ENCODE measurements around the gene CSPG4. TPM values are rescaled to one million over a fixed set of nuclear protein-coding genes. Genes with fewer than 3 reads are reported as not detected.

Gene CSPG4
- total and polyA plus RNA-seq, 5 experiments from 2014 or later, result not detected

DNA sequence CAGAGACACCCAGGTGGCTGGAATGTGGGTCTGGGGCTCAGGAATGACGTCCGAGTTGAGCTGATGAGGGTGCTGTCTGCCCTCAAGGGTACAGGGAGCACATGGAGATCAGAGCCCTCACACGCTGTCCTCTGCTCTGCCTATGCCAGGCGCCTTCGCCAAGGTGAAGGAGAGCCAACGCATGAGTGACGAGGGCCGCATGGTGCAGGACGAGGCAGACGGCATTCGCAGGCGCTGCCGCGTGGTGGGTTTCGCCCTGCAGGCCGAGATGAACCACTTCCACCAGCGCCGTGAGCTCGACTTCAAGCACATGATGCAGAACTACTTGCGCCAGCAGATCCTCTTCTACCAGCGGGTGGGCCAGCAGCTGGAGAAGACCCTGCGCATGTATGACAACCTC, 55.8 kb downstream of the CSPG4 start:
- no peaks in the 10 kb centered on the region for H3K27me3 Mint-ChIP-seq
- ATAC-seq (no peak), DNase-seq (no peak)
- H3K4me1 Mint-ChIP-seq, result peaks cover 3 to 13% (median 4%) of the 10 kb centered on the region in 4 donors
- no peak overlapping the region for H3K4me3 Mint-ChIP-seq
- no peaks in the 10 kb centered on the region for H3K36me3 Mint-ChIP-seq
- POLR2A ChIA-PET, result interaction anchor here (0.6 kb wide), 1 partner anchor 153 kb away, joined by 6 read pairs; no protein-coding TSS in a partner anchor
- peak overlapping the region in 1 of 10 donors; percentile 29 for H3K27ac Mint-ChIP-seq
- H3K9me3 Mint-ChIP-seq, result no peaks in the 10 kb centered on the region

DNA sequence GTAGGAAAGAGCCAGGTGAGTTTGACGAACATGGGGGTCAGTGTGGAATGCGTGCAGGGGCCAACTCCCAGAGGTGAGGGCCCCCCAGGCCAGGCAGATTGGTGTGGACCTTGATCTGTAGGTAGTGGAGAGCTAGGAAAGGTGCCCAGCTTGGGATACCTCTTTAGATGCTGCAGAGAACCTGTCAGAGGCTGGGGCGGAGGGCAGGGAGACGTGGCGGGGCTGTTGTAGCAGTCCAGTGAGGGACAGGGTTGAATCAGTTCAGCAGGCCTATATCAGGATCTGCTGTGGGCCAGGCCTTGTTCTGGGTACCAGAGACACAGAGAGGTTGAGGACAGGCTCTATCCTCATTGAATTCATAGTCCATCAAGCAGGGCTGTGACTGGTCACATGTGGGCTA, 56.3 kb downstream of the CSPG4 start:
- no peak overlapping the region for H3K4me3 Mint-ChIP-seq
- DNase-seq (no peak), ATAC-seq (no peak)
- no peaks in the 10 kb centered on the region for H3K27me3 Mint-ChIP-seq
- POLR2A ChIA-PET, result interaction anchor here (0.6 kb wide), 1 partner anchor 153 kb away, joined by 6 read pairs; no protein-coding TSS in a partner anchor
- H3K36me3 Mint-ChIP-seq, result no peaks in the 10 kb centered on the region
- H3K27ac Mint-ChIP-seq, result no peak overlapping the region
- H3K9me3 Mint-ChIP-seq, result no peaks in the 10 kb centered on the region
- peaks cover 5 to 17% (median 8%) of the 10 kb centered on the region in 4 donors for H3K4me1 Mint-ChIP-seq

DNA sequence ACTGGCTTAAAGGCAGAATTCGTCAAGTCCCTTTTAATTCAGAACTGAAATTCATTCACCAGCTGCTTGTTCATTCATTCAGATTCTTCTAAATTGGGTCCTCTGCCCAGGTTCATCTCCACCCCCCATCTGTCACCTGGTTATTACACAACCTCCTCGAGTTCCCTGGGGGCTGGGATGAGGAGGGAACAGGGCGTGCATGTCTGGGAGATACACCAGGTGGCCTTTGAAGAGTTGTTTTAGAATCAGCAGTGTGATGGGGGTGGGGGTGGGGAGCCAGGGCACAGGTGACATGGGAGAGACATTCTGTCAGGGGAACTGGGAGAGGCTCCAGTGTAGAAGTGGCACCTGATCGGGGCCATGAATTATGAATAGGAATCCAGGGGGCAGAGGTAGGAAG, 56.7 kb downstream of the CSPG4 start:
- no peaks in the 10 kb centered on the region for H3K27me3 Mint-ChIP-seq
- DNase-seq (no peak), ATAC-seq (no peak)
- H3K36me3 Mint-ChIP-seq, result no peaks in the 10 kb centered on the region
- POLR2A ChIA-PET, result no interaction called here
- no peak overlapping the region for H3K27ac Mint-ChIP-seq
- peaks cover 5 to 21% (median 12%) of the 10 kb centered on the region in 4 donors for H3K4me1 Mint-ChIP-seq
- H3K9me3 Mint-ChIP-seq, result no peaks in the 10 kb centered on the region
- H3K4me3 Mint-ChIP-seq, result no peak overlapping the region

DNA sequence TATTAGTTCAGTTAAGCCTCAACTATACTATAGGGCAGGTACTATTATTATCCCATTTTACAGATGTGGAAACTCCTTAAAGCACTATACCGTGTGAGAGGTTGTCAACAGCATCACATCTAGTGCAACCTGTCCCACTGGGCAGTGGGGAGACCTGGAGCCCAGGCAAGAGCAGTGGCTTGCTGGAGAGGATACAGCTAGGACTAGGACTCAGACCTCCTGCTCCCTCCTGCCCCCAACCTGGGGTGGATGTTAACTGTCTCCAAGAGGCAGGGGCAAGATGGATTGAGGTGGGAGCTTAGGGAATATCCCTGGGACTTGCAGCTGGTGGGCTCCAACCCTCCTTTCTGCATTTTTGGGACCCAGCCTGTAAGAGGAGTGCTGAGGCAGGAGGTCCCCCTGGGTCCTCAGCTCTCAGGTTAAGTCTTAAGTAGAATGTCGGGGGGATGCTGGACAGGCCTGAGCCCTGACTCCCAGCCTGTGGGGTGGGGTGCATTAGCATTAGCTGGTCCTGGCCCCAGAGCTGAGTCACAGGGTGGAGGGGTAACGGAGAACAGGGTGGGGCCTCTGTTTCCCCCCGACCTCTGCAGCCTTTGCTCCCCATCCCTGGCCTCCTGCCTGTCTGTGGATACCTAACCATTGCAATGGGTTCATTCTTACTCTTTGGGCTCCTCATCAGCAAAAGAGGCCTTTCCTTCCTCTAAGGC, 58.3 kb downstream of the CSPG4 start:
- Mint-ChIP-seq H3K9me3 (no peaks in the 10 kb centered on the region), H3K4me3 (no peak overlapping the region), H3K27me3 (no peaks in the 10 kb centered on the region), H3K4me1 (peaks cover 7 to 26% (median 20%) of the 10 kb centered on the region in 4 donors), H3K36me3 (no peaks in the 10 kb centered on the region), H3K27ac (peak overlapping the region in 1 of 10 donors; percentile 59)
- POLR2A ChIA-PET, result interaction anchor here (0.6 to 1.6 kb wide), 2 partner anchors 12 to 14 kb away, joined by 4 to 9 read pairs; partner anchors contain the start of gene IMP3
- ATAC-seq (no peak), DNase-seq (no peak)

DNA sequence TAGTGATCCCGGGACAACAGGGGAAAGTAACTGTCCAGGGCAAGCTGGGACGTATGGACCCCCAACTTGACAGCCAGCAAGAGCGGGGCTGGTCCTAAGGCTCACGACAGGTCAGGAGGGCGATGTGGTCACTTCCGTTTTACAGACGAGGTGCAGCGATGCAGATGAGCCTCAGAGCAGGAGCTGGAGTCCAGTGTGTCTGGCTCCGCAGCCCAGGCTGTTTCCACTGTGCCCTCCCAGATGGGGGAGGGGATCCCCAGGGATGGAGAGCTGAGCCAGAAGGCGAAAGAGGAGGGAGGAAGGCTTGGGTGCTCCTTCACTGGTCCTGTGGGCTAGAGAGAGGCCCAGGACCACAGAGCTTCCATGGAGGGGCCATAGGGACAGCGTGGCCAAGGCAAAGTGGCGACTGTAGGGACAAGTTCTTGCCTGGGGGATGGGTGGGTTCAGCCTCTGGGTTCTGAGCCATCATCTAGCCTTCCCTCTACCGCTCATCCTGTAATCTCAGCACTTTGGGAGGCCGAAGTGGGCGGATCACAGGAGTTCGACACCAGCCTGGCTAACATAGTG, 59.2 kb downstream of the CSPG4 start:
- Mint-ChIP-seq H3K9me3 (no peaks in the 10 kb centered on the region), H3K27ac (peak overlapping the region in 1 of 10 donors; percentile 45), H3K27me3 (no peaks in the 10 kb centered on the region), H3K4me1 (peaks cover 7 to 26% (median 22%) of the 10 kb centered on the region in 4 donors), H3K4me3 (no peak overlapping the region), H3K36me3 (no peaks in the 10 kb centered on the region)
- no peak for ATAC-seq
- DNase-seq, result no peak
- POLR2A ChIA-PET, result interaction anchor here (0.6 to 1.6 kb wide), 2 partner anchors 11 to 13 kb away, joined by 4 to 9 read pairs; partner anchors contain the start of gene IMP3

DNA sequence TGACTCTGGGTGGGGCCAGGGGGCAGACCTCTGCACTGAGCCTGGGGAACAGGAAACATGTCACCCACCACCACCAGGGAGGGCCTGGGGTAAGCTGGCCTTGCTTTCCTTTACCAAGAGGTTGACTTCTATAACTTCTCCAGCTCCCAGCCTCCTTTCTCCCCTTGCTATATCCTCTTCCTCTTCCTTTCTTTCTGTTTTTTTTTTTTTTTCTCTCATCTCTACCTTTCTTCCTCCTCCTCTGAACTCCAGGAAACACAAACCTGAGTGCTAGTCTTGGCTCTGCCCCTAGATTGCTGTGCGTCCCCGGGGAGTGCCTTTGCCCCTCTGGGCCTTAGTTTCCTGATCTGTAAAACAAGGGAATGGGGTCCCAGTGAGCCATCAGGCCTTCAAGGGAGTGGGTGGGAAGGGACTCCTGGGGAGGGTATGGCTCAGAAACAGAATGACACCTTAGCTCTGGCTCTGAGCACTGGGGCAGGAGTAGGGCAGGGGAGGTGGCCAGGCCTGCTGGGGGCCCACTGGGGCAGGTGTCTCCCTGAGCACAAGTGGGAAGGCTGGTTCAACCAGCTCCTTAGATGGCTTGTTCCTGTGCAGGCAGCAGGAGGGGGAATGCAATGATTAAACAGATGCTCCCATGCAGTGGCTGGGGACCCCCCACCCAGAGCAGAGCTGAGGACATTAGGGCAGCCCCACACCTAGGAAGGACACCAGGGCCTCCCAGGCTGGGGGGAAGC, 60.7 kb downstream of the CSPG4 start:
- peak overlapping the region in 3 of 10 donors; percentile 52 to 63 (median 62) for H3K4me3 Mint-ChIP-seq
- peak overlapping the region in 6 of 10 donors; percentile 16 to 79 (median 50) for H3K27ac Mint-ChIP-seq
- H3K9me3 Mint-ChIP-seq, result no peaks in the 10 kb centered on the region
- no peaks in the 10 kb centered on the region for H3K36me3 Mint-ChIP-seq
- ATAC-seq (no peak), DNase-seq (peak in 1 of 10 donors; percentile 43)
- POLR2A ChIA-PET, result interaction anchor here (0.5 kb wide), 1 partner anchor 70 kb away, joined by 6 read pairs; no protein-coding TSS in a partner anchor
- peaks cover 8 to 28% (median 25%) of the 10 kb centered on the region in 4 donors for H3K4me1 Mint-ChIP-seq
- no peaks in the 10 kb centered on the region for H3K27me3 Mint-ChIP-seq

DNA sequence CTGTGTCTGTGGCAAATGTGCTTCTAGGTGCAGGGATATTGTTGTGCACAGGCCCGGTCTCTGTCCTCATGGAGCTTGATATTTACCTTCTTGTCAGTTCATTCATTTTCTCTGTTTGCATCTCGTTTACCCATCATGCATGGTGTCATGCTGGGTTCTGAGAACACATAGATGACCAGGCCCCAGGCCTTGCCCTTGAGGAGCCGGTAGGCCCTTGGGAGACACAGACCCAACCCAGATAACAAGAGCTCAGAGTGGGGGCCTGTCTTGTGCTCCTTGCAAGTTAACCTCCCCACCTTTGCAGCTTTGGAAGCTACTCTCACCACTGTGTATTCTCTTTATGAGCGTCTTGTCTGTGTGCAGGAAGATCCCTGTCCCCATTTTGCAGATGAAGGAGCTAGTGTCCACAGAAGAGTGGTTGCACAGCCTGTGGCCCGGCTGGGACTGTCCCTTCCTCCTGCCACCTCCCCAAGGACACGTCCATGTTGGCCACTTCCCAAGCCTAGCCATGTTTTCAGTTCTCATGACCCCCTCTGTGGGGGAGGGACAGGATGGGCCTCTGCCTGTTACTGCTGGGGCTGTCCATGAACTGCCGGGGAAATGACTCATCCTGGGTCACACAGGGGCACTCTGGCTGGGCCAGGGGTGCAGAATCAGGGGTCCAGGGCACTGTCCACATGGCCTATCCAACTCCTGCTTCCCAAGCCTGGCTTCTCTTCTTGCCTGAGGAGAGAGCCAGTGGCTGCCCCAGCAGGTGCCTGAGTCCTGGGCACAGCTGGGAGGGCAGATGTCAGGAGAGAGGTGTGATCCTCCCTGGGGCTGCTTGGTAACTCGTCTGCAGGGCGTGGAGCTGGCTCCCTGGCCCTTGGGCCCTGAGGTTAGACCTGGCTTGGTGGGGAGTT, 61.5 kb downstream of the CSPG4 start:
- no peaks in the 10 kb centered on the region for H3K9me3 Mint-ChIP-seq
- peak overlapping the region in 6 of 10 donors; percentile 49 to 80 (median 64) for H3K27ac Mint-ChIP-seq
- POLR2A ChIA-PET, result interaction anchor here (0.5 to 1.9 kb wide), 3 partner anchors 10 to 69 kb away, joined by 3 to 9 read pairs (median 6); partner anchors contain the start of gene IMP3
- H3K4me1 Mint-ChIP-seq, result peaks cover 13 to 37% (median 33%) of the 10 kb centered on the region in 4 donors
- H3K36me3 Mint-ChIP-seq, result no peaks in the 10 kb centered on the region
- no peaks in the 10 kb centered on the region for H3K27me3 Mint-ChIP-seq
- DNase-seq (peak in 1 of 10 donors; percentile 54), ATAC-seq (no peak)
- peak overlapping the region in 2 of 10 donors; percentile 60 to 65 for H3K4me3 Mint-ChIP-seq

DNA sequence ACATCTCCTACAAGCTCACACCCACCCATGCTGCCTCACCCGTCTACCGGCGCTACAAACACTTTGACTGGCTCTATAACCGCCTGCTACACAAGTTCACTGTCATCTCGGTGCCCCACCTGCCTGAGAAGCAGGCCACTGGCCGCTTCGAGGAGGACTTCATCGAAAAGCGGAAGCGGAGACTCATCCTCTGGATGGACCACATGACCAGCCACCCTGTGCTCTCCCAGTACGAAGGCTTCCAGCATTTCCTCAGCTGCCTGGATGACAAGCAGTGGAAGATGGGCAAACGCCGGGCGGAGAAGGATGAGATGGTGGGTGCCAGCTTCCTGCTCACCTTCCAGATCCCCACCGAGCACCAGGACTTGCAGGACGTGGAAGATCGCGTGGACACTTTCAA, 62.8 kb downstream of the CSPG4 start:
- POLR2A ChIA-PET, result interaction anchor here (1.9 kb wide), 1 partner anchor 9 kb away, joined by 9 read pairs; the partner anchor contains the start of gene IMP3
- peaks cover 11 to 38% (median 33%) of the 10 kb centered on the region in 4 donors for H3K4me1 Mint-ChIP-seq
- peak overlapping the region in 9 of 10 donors; percentile 26 to 93 (median 66) for H3K4me3 Mint-ChIP-seq
- no peak for ATAC-seq
- no peak for DNase-seq
- H3K27ac Mint-ChIP-seq, result peak overlapping the region in 3 of 10 donors; percentile 35 to 74 (median 48)
- no peaks in the 10 kb centered on the region for H3K27me3 Mint-ChIP-seq
- H3K9me3 Mint-ChIP-seq, result no peaks in the 10 kb centered on the region
- H3K36me3 Mint-ChIP-seq, result no peaks in the 10 kb centered on the region

DNA sequence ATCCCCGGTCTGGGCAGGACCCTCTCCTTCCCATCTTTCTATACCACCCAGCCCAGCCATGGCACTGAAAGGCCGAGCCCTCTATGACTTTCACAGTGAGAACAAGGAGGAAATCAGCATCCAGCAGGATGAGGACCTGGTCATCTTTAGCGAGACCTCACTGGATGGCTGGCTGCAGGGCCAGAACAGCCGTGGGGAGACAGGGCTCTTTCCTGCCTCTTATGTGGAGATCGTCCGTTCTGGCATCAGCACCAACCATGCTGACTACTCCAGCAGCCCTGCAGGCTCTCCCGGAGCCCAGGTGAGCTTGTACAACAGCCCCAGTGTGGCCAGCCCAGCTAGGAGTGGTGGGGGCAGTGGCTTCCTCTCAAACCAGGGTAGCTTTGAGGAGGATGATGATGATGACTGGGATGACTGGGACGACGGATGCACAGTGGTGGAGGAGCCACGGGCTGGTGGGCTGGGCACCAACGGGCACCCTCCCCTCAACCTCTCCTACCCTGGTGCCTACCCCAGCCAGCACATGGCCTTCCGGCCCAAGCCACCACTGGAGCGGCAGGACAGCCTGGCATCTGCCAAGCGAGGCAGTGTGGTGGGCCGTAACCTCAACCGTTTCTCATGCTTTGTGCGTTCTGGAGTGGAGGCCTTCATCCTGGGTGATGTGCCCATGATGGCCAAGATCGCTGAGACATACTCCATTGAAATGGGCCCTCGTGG, 63.4 kb downstream of the CSPG4 start:
- no peaks in the 10 kb centered on the region for H3K9me3 Mint-ChIP-seq
- POLR2A ChIA-PET, result no interaction called here
- peak overlapping the region; percentile 8 to 93 (median 82) for H3K4me3 Mint-ChIP-seq
- H3K27me3 Mint-ChIP-seq, result no peaks in the 10 kb centered on the region
- peak overlapping the region in 5 of 10 donors; percentile 9 to 74 (median 48) for H3K27ac Mint-ChIP-seq
- ATAC-seq (no peak), DNase-seq (no peak)
- H3K36me3 Mint-ChIP-seq, result no peaks in the 10 kb centered on the region
- peaks cover 11 to 38% (median 33%) of the 10 kb centered on the region in 4 donors for H3K4me1 Mint-ChIP-seq

DNA sequence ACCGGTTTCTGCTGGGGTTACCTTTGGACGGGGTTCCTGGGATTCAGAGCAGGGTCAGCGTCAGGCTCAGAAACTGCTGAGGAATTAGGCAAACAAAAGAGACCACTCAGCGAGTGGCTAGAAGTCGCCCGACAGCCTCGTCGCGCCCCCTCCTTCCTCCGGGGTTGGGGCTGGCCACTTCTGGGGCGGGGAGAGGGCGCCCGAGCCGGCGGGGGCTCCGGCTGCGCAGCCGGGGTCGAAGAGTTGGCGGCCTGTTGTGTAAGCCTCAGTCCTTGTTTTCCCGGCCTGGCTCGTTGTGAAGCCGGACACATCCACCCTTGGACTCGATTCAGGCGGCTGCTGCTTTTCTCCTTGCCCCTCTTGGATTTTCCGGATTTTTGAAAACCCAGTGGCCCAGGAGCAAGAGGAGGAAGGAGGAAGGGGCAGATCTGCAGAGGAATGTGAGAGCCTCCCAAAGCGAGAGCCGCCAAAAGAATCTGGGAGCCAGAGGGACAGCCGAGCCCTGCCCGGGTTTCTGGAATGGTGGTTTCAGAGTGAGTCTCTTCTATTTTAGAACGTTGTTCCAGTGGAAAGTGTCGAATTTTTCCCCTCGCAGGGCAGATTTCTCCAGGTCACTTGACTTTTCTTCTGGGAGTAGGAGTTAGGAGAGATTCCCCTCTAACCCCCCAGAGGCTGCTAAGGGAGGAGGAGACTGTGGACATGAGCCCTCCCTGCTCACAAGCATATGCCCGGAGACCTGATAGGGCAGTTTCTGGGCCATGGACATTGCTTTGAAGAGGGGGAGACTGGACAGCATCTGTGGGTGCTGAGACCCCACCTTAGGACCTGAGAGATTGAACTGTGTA, 64.3 kb downstream of the CSPG4 start:
- H3K36me3 Mint-ChIP-seq, result no peaks in the 10 kb centered on the region
- POLR2A ChIA-PET, result interaction anchor here (0.6 to 2.4 kb wide), 8 partner anchors 13 to 295 kb away, joined by 3 to 12 read pairs (median 8); partner anchors contain the start of genes MAN2C1, SIN3A and SNUPN
- H3K4me3 Mint-ChIP-seq, result peak overlapping the region; percentile 67 to 93 (median 82)
- DNase-seq, result no peak
- peak; percentile 15 to 26 for ATAC-seq
- peaks cover 11 to 38% (median 35%) of the 10 kb centered on the region in 4 donors for H3K4me1 Mint-ChIP-seq
- H3K27ac Mint-ChIP-seq, result peak overlapping the region in 6 of 10 donors; percentile 35 to 88 (median 72)
- H3K27me3 Mint-ChIP-seq, result no peaks in the 10 kb centered on the region
- no peaks in the 10 kb centered on the region for H3K9me3 Mint-ChIP-seq

All from naive thymus-derived CD8-positive, alpha-beta T cell (primary cell).